ENCODE data around the gene RPL13A. TPM values are rescaled to one million over a fixed set of nuclear protein-coding genes. Genes with fewer than 3 reads are reported as not detected.

The RPL13A gene
- total RNA-seq, 1 donor from 2014 or later = 3,501 TPM

DNA sequence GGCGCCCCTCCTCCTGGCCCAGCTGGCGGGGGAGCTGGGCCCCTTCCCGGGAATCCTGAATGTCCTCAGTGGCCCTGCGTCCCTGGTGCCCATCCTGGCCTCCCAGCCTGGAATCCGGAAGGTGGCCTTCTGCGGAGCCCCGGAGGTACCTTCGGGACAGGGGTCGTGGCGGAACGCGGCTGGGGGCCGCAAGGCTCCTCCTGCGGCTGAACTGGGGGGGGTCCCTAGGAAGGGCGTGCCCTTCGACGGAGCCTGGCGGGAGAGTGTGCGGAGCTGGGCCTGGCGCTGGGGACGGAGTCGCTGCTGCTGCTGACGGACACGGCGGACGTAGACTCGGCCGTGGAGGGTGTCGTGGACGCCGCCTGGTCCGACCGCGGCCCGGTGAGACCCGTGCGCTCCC lies 25.8 kb upstream of the RPL13A start:
- TF ChIP-seq, protein P1, sequence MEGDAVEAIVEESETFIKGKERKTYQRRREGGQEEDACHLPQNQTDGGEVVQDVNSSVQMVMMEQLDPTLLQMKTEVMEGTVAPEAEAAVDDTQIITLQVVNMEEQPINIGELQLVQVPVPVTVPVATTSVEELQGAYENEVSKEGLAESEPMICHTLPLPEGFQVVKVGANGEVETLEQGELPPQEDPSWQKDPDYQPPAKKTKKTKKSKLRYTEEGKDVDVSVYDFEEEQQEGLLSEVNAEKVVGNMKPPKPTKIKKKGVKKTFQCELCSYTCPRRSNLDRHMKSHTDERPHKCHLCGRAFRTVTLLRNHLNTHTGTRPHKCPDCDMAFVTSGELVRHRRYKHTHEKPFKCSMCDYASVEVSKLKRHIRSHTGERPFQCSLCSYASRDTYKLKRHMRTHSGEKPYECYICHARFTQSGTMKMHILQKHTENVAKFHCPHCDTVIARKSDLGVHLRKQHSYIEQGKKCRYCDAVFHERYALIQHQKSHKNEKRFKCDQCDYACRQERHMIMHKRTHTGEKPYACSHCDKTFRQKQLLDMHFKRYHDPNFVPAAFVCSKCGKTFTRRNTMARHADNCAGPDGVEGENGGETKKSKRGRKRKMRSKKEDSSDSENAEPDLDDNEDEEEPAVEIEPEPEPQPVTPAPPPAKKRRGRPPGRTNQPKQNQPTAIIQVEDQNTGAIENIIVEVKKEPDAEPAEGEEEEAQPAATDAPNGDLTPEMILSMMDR (IDR thresholded peaks at IDR 0.05; ENCODE audit: insufficient read depth, low read length, severe bottlenecking) = no peak
- no peak overlapping the region for H3K4me3 ChIP-seq (ENCODE audit: low read depth, low read length)
- H3K36me3 ChIP-seq (ENCODE audit: control insufficient read depth, insufficient read depth, low read length) = peaks cover 4% of the 10 kb centered on the region
- no peaks in the 10 kb centered on the region for H3K27me3 ChIP-seq (ENCODE audit: control insufficient read depth, insufficient read depth, low read length)
- no peak for FAIRE-seq
- no peak for DNase-seq (ENCODE audit: low read depth)

GRCh38 chr19:49462492-49462891 lies 24.9 kb upstream of the RPL13A start:
- FAIRE-seq = no peak
- DNase-seq (ENCODE audit: low read depth) = no peak
- H3K4me3 ChIP-seq (ENCODE audit: low read depth, low read length) = no peak overlapping the region
- no peaks in the 10 kb centered on the region for H3K27me3 ChIP-seq (ENCODE audit: control insufficient read depth, insufficient read depth, low read length)
- H3K36me3 ChIP-seq (ENCODE audit: control insufficient read depth, insufficient read depth, low read length) = peaks cover 4% of the 10 kb centered on the region
- TF ChIP-seq, protein P1 (IDR thresholded peaks at IDR 0.05; ENCODE audit: insufficient read depth, low read length, severe bottlenecking) = no peak

DNA sequence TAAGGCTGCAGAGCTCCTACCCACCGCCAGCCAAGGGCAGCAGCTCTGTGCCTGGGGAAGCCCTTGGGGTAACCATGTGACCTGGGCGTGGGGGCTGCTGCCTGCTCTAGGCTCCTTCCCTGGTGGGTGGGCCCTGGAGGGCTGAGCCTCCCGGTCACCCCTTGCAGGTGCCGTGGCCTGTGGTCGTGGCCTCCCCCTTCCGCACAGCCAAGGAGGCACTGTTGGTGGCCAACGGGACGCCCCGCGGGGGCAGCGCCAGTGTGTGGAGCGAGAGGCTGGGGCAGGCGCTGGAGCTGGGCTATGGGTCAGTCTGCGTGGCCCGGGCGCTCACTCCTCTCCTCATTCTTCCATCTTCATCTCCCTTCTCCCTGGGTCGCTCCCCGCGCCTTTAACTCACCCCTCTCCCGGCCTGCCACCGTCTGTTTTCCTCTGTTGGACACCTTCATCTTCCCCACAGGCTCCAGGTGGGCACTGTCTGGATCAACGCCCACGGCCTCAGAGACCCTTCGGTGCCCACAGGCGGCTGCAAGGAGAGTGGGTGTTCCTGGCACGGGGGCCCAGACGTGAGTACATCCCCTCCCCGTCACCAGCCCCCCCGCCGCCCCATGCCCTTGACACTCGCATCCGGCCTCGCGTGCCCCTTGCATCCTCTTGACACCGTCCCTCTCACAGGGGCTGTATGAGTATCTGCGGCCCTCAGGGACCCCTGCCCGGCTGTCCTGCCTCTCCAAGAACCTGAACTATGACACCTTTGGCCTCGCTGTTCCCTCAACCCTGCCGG lies 23.3 kb upstream of the RPL13A start:
- DNase-seq (ENCODE audit: low read depth) = no peak
- Histone ChIP-seq H3K4me3 (ENCODE audit: low read depth, low read length) (no peak overlapping the region), H3K27me3 (ENCODE audit: control insufficient read depth, insufficient read depth, low read length) (no peaks in the 10 kb centered on the region), H3K36me3 (ENCODE audit: control insufficient read depth, insufficient read depth, low read length) (peaks cover 4% of the 10 kb centered on the region)
- TF ChIP-seq, protein P1 (IDR thresholded peaks at IDR 0.05; ENCODE audit: insufficient read depth, low read length, severe bottlenecking) = no peak
- FAIRE-seq = no peak

GRCh38 chr19:49465371-49465770 lies 22.0 kb upstream of the RPL13A start:
- TF ChIP-seq, protein P1 (IDR thresholded peaks at IDR 0.05; ENCODE audit: insufficient read depth, low read length, severe bottlenecking) = no peak
- Histone ChIP-seq H3K4me3 (ENCODE audit: low read depth, low read length) (no peak overlapping the region), H3K27me3 (ENCODE audit: control insufficient read depth, insufficient read depth, low read length) (no peaks in the 10 kb centered on the region), H3K36me3 (ENCODE audit: control insufficient read depth, insufficient read depth, low read length) (peaks cover 4% of the 10 kb centered on the region)
- DNase-seq (ENCODE audit: low read depth) (no peak), FAIRE-seq (no peak)

DNA sequence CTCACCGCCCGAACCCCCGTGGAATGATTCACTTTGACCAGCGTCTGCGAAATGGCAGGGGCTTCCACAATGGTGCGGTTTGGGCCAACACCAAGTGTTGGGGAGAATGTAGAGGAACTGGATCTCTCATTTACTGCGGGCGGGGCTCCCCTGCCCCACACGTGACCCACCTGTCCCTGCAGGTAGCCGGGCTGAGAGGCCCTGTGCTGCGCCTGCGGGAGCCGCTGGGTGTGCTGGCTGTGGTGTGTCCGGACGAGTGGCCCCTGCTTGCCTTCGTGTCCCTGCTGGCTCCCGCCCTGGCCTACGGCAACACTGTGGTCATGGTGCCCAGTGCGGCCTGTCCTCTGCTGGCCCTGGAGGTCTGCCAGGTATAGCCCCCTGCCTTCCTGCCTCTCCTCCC lies 19.2 kb upstream of the RPL13A start:
- FAIRE-seq (no peak), DNase-seq (ENCODE audit: low read depth) (peak; percentile 74)
- TF ChIP-seq, protein P1 (IDR thresholded peaks at IDR 0.05; ENCODE audit: insufficient read depth, low read length, severe bottlenecking) = no peak
- peaks cover 4% of the 10 kb centered on the region for H3K36me3 ChIP-seq (ENCODE audit: control insufficient read depth, insufficient read depth, low read length)
- H3K4me3 ChIP-seq (ENCODE audit: low read depth, low read length) = no peak overlapping the region
- no peaks in the 10 kb centered on the region for H3K27me3 ChIP-seq (ENCODE audit: control insufficient read depth, insufficient read depth, low read length)

Data from bronchial epithelial cell (primary cell).